ENCODE results near the gene EPHA6. TPM values are rescaled to one million over a fixed set of nuclear protein-coding genes. Genes with fewer than 3 reads are reported as not detected.

The EPHA6 gene
- total RNA-seq, 1 experiment from 2014 or later, result 3.6 TPM

GRCh38 chr3:97430601-97431000 is 616.2 kb downstream of the EPHA6 start:
- Histone ChIP-seq H4K20me1 (ENCODE audit: low read length) (no peaks in the 10 kb centered on the region), H3K4me1 (ENCODE audit: insufficient read depth, low read length) (no peaks in the 10 kb centered on the region), H3K27me3 (ENCODE audit: low read length) (no peaks in the 10 kb centered on the region), H2AFZ (ENCODE audit: low read length) (no peak overlapping the region), H3F3A (ENCODE audit: low read length, unreplicated experiment) (no peaks in the 10 kb centered on the region), H3K4me2 (ENCODE audit: low read length) (no peak overlapping the region), H3K9ac (ENCODE audit: low read length) (no peak overlapping the region), H3K9me2 (replicated peaks; ENCODE audit: low read length) (no peaks in the 10 kb centered on the region), H3K27ac (ENCODE audit: low read length) (no peak overlapping the region), H3K9me3 (ENCODE audit: low read length) (no peaks in the 10 kb centered on the region), H3K79me2 (ENCODE audit: low read length) (no peaks in the 10 kb centered on the region), H3K4me3 (ENCODE audit: low read length) (no peak overlapping the region), H3K36me3 (ENCODE audit: low read depth, low read length) (no peaks in the 10 kb centered on the region)
- ATAC-seq (no peak), DNase-seq (no peak)
- TF ChIP-seq CTCF (conservative IDR thresholded peaks at IDR 0.05; ENCODE audit: low read depth, low read length), result no peak
- TF ChIP-seq EZH2phosphoT487 (IDR thresholded peaks at IDR 0.05; ENCODE audit: borderline replicate concordance, low read length), result no peak
- no peak for TF ChIP-seq EZH2 (IDR thresholded peaks at IDR 0.05; ENCODE audit: low read length, unreplicated experiment)
- intact Hi-C loops (cut with micrococcal nuclease), result no loop called here
- ChIA-PET POLR2A (ENCODE audit: unreplicated experiment) (no interaction called here), CTCF (no interaction called here)
- BruUV-seq (replicated peaks), result no TSS peak

GRCh38 chr3:97432914-97433313 is 618.5 kb downstream of the EPHA6 start:
- no peak overlapping the region for H2AFZ ChIP-seq (ENCODE audit: low read length)
- DNase-seq (no peak), ATAC-seq (no peak)
- H3K9me2 ChIP-seq (replicated peaks; ENCODE audit: low read length), result no peaks in the 10 kb centered on the region
- no TSS peak for BruUV-seq (replicated peaks)
- ChIA-PET CTCF (no interaction called here), POLR2A (ENCODE audit: unreplicated experiment) (no interaction called here)
- H3K27me3 ChIP-seq (ENCODE audit: low read length), result no peaks in the 10 kb centered on the region
- H3K9me3 ChIP-seq (ENCODE audit: low read length), result no peaks in the 10 kb centered on the region
- H3K4me3 ChIP-seq (ENCODE audit: low read length), result no peak overlapping the region
- H4K20me1 ChIP-seq (ENCODE audit: low read length), result no peaks in the 10 kb centered on the region
- no peak overlapping the region for H3K4me2 ChIP-seq (ENCODE audit: low read length)
- no peaks in the 10 kb centered on the region for H3K4me1 ChIP-seq (ENCODE audit: insufficient read depth, low read length)
- H3K36me3 ChIP-seq (ENCODE audit: low read depth, low read length), result no peaks in the 10 kb centered on the region
- H3F3A ChIP-seq (ENCODE audit: low read length, unreplicated experiment), result no peaks in the 10 kb centered on the region
- no peaks in the 10 kb centered on the region for H3K79me2 ChIP-seq (ENCODE audit: low read length)
- no peak overlapping the region for H3K27ac ChIP-seq (ENCODE audit: low read length)
- intact Hi-C loops (cut with micrococcal nuclease), result no loop called here
- H3K9ac ChIP-seq (ENCODE audit: low read length), result no peak overlapping the region
- TF ChIP-seq EZH2 (IDR thresholded peaks at IDR 0.05; ENCODE audit: low read length, unreplicated experiment), result no peak
- TF ChIP-seq CTCF (conservative IDR thresholded peaks at IDR 0.05; ENCODE audit: low read depth, low read length), result no peak
- TF ChIP-seq EZH2phosphoT487 (IDR thresholded peaks at IDR 0.05; ENCODE audit: borderline replicate concordance, low read length), result no peak

GRCh38 chr3:97438131-97438530 is 623.7 kb downstream of the EPHA6 start:
- H3K9ac ChIP-seq (ENCODE audit: low read length), result no peak overlapping the region
- no peaks in the 10 kb centered on the region for H3K9me3 ChIP-seq (ENCODE audit: low read length)
- H3K27ac ChIP-seq (ENCODE audit: low read length), result no peak overlapping the region
- no TSS peak for BruUV-seq (replicated peaks)
- CTCF ChIA-PET, result no interaction called here
- H3F3A ChIP-seq (ENCODE audit: low read length, unreplicated experiment), result no peaks in the 10 kb centered on the region
- ATAC-seq (no peak), DNase-seq (no peak)
- intact Hi-C loops (cut with micrococcal nuclease), result no loop called here
- H3K79me2 ChIP-seq (ENCODE audit: low read length), result no peaks in the 10 kb centered on the region
- no peaks in the 10 kb centered on the region for H3K9me2 ChIP-seq (replicated peaks; ENCODE audit: low read length)
- no peaks in the 10 kb centered on the region for H3K4me1 ChIP-seq (ENCODE audit: insufficient read depth, low read length)
- POLR2A ChIA-PET (ENCODE audit: unreplicated experiment), result no interaction called here
- no peak overlapping the region for H3K4me3 ChIP-seq (ENCODE audit: low read length)
- no peak overlapping the region for H3K4me2 ChIP-seq (ENCODE audit: low read length)
- no peaks in the 10 kb centered on the region for H3K27me3 ChIP-seq (ENCODE audit: low read length)
- no peak overlapping the region for H2AFZ ChIP-seq (ENCODE audit: low read length)
- TF ChIP-seq EZH2 (IDR thresholded peaks at IDR 0.05; ENCODE audit: low read length, unreplicated experiment), result no peak
- no peak for TF ChIP-seq EZH2phosphoT487 (IDR thresholded peaks at IDR 0.05; ENCODE audit: borderline replicate concordance, low read length)
- no peak for TF ChIP-seq CTCF (conservative IDR thresholded peaks at IDR 0.05; ENCODE audit: low read depth, low read length)
- H3K36me3 ChIP-seq (ENCODE audit: low read depth, low read length), result no peaks in the 10 kb centered on the region
- no peaks in the 10 kb centered on the region for H4K20me1 ChIP-seq (ENCODE audit: low read length)
